ENCODE data around the gene RAD50. TPM values are rescaled to one million over a fixed set of nuclear protein-coding genes. Genes with fewer than 3 reads are reported as not detected.
A peak's percentile ranks its signal among the peaks of the same experiment; 100 is the strongest.

RAD50 gene
- total RNA-seq, 1 donor from 2014 or later = 55.8 TPM

DNA sequence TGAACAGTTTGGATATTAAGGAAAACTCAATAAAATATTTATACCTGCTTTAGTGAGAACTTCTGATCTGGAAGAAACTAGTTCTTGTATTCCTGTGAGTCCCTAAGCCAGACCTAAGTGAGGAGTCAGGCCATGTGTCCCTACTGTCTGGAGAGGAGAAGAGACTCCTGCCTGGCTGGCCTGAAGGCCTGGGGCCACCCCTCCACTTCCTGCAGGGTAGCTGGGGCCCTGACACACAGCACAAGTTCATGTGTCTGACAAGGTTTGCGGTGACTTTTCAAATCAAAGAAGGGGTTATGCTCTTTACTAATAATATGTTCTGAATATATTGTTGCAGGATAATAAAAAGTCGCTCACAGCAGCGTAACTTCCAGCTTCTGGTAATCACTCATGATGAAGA lies 85.1 kb downstream of the RAD50 start:
- Mint-ChIP-seq H3K4me1 (ENCODE audit: low read depth) (peaks cover 70% of the 10 kb centered on the region), H3K27ac (peak overlapping the region; percentile 82), H3K36me3 (ENCODE audit: low read depth) (peaks cover 90% of the 10 kb centered on the region), H3K27me3 (ENCODE audit: low read depth) (no peaks in the 10 kb centered on the region), H3K4me3 (ENCODE audit: low read depth) (no peak overlapping the region), H3K9me3 (peaks cover 4% of the 10 kb centered on the region)
- intact Hi-C loops (cut with micrococcal nuclease) = loop anchor here (1.0 kb wide), 4 partner anchors 16 to 46 kb away; partner anchors contain the start of gene IL13
- no peak for DNase-seq (ENCODE audit: low spot score)

DNA sequence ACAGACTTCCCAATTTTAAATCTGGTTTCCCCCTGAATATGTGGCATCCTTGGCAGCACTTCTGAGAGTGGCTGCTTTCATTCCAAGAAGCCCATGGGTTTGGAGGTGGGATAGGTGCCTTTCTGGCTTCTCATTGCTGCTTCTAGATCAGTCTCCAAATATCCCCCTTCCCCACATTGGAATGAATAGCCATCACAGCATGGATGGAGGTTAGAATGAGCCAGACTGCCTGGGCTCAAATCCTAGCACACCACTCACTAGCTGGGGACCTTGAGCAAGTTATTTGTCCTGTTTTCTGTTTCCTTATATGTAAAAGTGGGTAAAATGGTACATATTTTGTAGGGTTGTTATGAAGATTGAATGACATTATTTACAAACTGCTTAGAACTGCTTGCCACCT lies 87.4 kb downstream of the RAD50 start:
- no peaks in the 10 kb centered on the region for H3K27me3 Mint-ChIP-seq (ENCODE audit: low read depth)
- H3K4me1 Mint-ChIP-seq (ENCODE audit: low read depth) = peaks cover 56% of the 10 kb centered on the region
- H3K9me3 Mint-ChIP-seq = peaks cover 19% of the 10 kb centered on the region
- H3K27ac Mint-ChIP-seq = no peak overlapping the region
- no peak for DNase-seq (ENCODE audit: low spot score)
- no peak overlapping the region for H3K4me3 Mint-ChIP-seq (ENCODE audit: low read depth)
- peaks cover 86% of the 10 kb centered on the region for H3K36me3 Mint-ChIP-seq (ENCODE audit: low read depth)
- intact Hi-C loops (cut with micrococcal nuclease) = no loop called here

DNA sequence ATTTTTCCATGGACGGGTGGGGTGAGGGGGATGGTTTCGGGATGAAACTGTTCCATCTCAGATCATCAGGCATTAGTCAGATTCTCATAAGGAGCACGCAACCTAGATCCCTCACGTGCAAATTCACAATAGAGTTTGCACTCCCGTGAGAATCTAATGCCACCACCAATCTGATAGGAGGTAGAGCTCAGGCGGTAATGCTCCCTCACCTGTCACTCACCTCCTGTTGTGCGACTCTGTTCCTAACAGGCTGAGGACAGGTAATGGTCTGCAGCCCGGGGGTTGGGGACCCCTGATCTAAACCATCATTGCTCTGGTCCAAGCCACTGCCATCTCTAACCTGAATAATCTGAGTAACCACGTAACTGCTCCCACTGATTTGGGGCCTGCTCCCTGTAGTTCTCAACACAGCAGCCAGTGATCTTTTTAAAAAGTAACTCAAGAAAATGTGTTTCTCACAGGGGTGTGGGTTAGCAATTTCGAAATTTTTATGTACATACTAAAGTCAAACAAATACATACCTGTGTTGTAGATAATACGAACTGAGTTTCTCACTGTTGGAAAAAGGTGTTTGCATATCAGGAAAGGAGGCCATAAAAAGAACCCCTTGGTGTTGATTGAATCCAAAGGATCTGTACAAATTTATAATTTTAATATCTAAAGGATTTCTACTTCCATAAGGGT lies 89.9 kb downstream of the RAD50 start:
- H3K4me1 Mint-ChIP-seq (ENCODE audit: low read depth) = peaks cover 35% of the 10 kb centered on the region
- H3K36me3 Mint-ChIP-seq (ENCODE audit: low read depth) = peaks cover 63% of the 10 kb centered on the region
- intact Hi-C loops (cut with micrococcal nuclease) = no loop called here
- no peak overlapping the region for H3K4me3 Mint-ChIP-seq (ENCODE audit: low read depth)
- H3K27ac Mint-ChIP-seq = no peak overlapping the region
- H3K27me3 Mint-ChIP-seq (ENCODE audit: low read depth) = no peaks in the 10 kb centered on the region
- peaks cover 28% of the 10 kb centered on the region for H3K9me3 Mint-ChIP-seq
- no peak for DNase-seq (ENCODE audit: low spot score)

DNA sequence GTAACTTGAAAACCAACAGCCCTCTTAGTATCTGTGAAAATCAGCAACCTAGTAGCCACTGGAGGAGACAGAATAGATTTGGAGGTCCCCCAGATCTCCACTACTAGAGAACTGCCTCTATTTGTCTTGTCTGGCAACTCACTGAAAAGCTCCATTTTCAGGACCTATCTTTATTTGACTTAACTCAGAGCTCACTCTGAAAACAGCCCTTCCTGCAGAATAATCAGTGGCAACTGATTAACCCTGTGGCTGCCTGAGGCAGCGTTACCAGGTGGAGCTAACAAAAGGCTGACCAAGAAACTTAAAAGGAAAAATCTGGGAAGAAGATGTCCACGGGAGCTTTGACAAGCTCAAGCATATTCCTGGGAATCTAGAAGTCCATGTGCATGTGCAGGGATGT lies 90.7 kb downstream of the RAD50 start:
- Mint-ChIP-seq H3K27me3 (ENCODE audit: low read depth) (peaks cover 4% of the 10 kb centered on the region), H3K4me1 (ENCODE audit: low read depth) (peaks cover 32% of the 10 kb centered on the region), H3K36me3 (ENCODE audit: low read depth) (peaks cover 59% of the 10 kb centered on the region), H3K9me3 (peaks cover 28% of the 10 kb centered on the region), H3K27ac (no peak overlapping the region), H3K4me3 (ENCODE audit: low read depth) (no peak overlapping the region)
- no peak for DNase-seq (ENCODE audit: low spot score)
- intact Hi-C loops (cut with micrococcal nuclease) = no loop called here

DNA sequence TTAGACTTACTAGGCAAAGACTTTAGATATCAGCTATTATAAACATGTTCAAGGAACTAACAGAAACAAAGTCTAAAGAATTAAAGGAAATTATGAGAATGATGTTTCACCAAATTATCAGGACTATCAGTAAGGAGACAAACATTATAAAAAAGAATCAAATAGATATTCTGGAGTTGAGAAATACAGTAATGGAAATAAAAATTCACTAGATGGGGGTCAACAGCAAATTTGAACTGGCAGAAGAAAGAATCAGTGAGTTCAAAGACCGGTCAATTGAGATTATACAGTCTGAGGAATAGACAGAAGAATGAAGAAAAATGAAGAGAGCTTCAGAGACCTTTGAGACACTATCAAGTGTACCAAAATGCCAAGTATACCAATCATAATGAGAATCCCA lies 91.6 kb downstream of the RAD50 start:
- H3K36me3 Mint-ChIP-seq (ENCODE audit: low read depth) = peaks cover 51% of the 10 kb centered on the region
- H3K4me3 Mint-ChIP-seq (ENCODE audit: low read depth) = no peak overlapping the region
- peaks cover 23% of the 10 kb centered on the region for H3K4me1 Mint-ChIP-seq (ENCODE audit: low read depth)
- H3K9me3 Mint-ChIP-seq = peaks cover 28% of the 10 kb centered on the region
- no peak overlapping the region for H3K27ac Mint-ChIP-seq
- no peak for DNase-seq (ENCODE audit: low spot score)
- H3K27me3 Mint-ChIP-seq (ENCODE audit: low read depth) = peaks cover 4% of the 10 kb centered on the region
- intact Hi-C loops (cut with micrococcal nuclease) = no loop called here

DNA sequence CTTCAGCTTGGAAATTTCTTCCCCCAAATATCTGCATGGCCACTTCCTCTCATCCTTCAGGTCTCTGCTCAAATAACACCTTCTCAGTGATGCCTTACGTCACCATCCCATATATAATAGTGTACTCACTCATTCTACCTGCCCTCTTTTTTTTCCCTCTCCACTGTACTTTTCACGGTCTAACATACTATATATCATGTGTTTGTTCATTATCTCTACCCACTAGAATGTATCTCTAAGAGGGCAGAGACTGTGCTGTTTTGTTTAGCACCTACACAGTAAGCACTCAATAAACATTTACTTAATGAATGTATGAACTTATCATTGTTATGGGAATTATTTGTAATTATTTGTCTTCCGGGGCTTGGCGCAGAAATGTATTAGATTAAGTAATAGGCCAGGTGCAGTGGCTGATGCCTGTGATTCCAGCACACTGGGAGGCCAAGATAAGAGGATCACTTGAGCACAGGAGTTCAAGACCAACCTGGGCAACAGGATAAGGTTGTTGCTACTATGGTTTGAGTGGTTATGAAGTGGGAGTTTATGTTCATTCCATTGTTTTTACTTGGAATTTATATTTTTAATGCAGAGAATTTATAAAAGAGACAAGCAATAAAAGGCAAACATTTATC lies 95.2 kb downstream of the RAD50 start:
- peaks cover 26% of the 10 kb centered on the region for H3K4me1 Mint-ChIP-seq (ENCODE audit: low read depth)
- no peak for DNase-seq (ENCODE audit: low spot score)
- H3K9me3 Mint-ChIP-seq = peaks cover 24% of the 10 kb centered on the region
- intact Hi-C loops (cut with micrococcal nuclease) = no loop called here
- H3K36me3 Mint-ChIP-seq (ENCODE audit: low read depth) = peaks cover 22% of the 10 kb centered on the region
- H3K27me3 Mint-ChIP-seq (ENCODE audit: low read depth) = peaks cover 12% of the 10 kb centered on the region
- H3K4me3 Mint-ChIP-seq (ENCODE audit: low read depth) = no peak overlapping the region
- no peak overlapping the region for H3K27ac Mint-ChIP-seq

DNA sequence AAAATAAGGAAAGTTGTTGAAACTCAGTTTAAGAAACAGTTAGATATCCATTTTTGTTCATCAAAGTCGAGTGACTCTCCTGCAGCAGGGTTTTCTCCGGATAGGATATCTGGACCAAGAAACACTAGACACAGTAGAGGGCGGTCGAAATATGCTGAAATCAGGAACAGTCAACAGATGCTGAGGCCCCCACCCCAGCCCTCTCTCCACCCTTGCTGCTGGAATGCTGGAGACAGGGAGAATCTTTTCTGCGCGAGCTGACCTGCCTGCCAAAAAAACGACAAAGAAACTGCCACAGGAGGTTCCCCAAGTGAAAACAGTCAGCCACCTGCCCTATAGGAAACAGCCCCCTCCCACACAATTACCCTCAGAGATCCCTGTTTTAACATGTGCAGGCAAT lies 96.9 kb downstream of the RAD50 start:
- no peak for DNase-seq (ENCODE audit: low spot score)
- Mint-ChIP-seq H3K27me3 (ENCODE audit: low read depth) (peaks cover 12% of the 10 kb centered on the region), H3K9me3 (peaks cover 10% of the 10 kb centered on the region), H3K27ac (no peak overlapping the region), H3K4me3 (ENCODE audit: low read depth) (no peak overlapping the region), H3K4me1 (ENCODE audit: low read depth) (peaks cover 39% of the 10 kb centered on the region), H3K36me3 (ENCODE audit: low read depth) (peaks cover 13% of the 10 kb centered on the region)
- intact Hi-C loops (cut with micrococcal nuclease) = no loop called here

DNA sequence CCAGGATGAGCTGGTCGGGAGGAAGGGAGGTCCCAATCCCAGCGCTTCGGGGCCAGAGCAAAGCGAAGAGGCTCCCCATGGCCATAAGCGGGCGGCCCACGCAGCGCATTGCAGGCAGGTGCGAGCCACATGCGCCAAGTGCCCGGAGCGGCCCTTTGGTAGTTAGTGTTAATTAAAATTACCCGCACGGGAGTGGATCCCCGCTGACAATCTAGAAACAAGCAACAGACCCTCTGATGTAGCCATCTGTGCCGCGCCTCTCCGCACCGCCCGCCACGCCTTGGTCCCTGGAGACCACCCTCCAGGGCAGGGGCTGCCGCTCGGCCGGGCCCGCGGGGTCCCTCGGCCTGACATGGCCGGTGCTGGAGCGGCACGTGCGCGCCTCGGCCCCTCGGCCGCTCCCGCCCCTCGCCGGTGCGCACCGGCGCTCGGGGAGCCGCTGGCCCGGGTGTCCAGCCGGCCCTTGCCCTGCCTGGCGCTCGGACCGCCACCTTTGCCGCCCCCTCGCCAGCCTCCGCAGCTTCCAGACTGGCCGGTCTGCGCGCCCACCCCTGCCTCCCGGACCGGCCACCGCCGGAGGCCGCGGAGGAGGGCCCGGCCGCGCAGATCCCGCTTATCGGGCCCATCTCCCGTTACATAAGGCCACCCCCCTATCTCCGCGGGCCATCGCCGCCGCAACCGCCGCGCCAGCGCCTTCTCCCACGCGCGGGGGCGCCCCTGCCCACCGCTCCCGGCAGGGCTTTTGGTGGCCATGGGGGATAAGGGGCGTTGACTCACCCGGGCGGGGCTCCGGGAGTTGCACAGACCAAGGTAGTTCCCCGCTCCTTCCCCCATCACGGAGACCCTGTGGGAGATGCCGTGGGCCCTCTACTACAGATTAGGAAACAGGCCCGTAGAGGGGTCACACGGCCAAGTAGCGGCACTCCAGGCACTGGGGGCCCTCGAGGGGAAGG lies 99.3 kb downstream of the RAD50 start:
- Mint-ChIP-seq H3K36me3 (ENCODE audit: low read depth) (peaks cover 30% of the 10 kb centered on the region), H3K4me1 (ENCODE audit: low read depth) (peaks cover 52% of the 10 kb centered on the region), H3K27me3 (ENCODE audit: low read depth) (peaks cover 12% of the 10 kb centered on the region), H3K4me3 (ENCODE audit: low read depth) (peak overlapping the region; percentile 67), H3K27ac (peak overlapping the region; percentile 65), H3K9me3 (no peaks in the 10 kb centered on the region)
- no peak for DNase-seq (ENCODE audit: low spot score)
- intact Hi-C loops (cut with micrococcal nuclease) = loop anchor here (5.0 kb wide), 1 partner anchor 99 kb away; the partner anchor contains the start of gene RAD50

DNA sequence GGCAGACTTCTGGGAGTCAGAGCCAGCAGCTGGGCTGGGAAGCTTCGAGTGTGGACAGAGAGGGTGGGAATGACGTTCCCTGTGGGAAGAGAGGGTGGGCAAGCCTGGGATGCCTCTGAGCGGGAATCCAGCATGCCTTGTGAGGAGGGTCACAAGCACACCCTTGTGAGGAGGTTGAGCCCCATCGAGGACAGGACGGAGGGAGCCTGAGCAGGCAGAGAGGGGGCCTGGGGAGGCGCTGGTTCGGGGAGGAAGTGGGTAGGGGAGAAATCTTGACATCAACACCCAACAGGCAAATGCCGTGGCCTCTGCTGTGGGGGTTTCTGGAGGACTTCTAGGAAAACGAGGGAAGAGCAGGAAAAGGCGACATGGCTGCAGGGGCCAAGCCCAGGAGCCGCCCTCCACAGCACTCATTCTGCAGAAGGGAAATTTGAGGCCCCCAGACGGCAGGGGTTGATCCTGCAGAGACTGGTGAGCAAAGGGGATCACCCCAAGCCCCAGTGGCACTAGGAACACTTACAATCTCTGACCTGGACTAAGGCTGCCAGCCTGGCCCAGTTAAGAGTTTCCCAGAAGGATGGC lies 100.1 kb downstream of the RAD50 start:
- H3K27ac Mint-ChIP-seq = peak overlapping the region; percentile 65
- H3K4me3 Mint-ChIP-seq (ENCODE audit: low read depth) = peak overlapping the region; percentile 67
- intact Hi-C loops (cut with micrococcal nuclease) = loop anchor here (5.0 kb wide), 1 partner anchor 100 kb away; the partner anchor contains the start of gene RAD50
- peaks cover 11% of the 10 kb centered on the region for H3K27me3 Mint-ChIP-seq (ENCODE audit: low read depth)
- no peak for DNase-seq (ENCODE audit: low spot score)
- H3K4me1 Mint-ChIP-seq (ENCODE audit: low read depth) = peaks cover 58% of the 10 kb centered on the region
- H3K36me3 Mint-ChIP-seq (ENCODE audit: low read depth) = peaks cover 30% of the 10 kb centered on the region
- H3K9me3 Mint-ChIP-seq = no peaks in the 10 kb centered on the region

DNA sequence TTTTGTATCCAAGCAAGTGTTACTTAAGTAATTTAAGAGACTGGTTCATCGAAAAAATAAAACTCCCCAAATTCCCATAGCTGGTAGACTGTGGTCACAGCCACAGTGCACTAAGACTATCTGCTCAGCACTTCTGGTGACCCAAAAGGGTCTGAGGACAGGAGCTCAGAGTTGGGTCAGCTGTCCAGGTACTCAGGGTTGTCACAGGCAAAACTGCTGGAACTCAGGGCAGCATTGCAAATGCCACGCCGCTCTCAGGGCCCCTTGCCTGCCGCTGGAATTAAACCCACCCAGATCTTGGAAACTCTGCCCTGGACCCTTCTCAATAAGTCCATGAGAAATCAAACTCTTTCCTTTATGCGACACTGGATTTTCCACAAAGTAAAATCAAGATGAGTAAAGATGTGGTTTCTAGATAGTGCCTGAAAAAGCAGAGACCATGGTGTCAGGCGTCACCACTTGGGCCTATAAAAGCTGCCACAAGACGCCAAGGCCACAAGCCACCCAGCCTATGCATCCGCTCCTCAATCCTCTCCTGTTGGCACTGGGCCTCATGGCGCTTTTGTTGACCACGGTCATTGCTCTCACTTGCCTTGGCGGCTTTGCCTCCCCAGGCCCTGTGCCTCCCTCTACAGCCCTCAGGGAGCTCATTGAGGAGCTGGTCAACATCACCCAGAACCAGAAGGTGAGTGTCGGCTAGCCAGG lies 101.1 kb downstream of the RAD50 start, which contains the start of gene IL13:
Gene IL13, plus strand, starts transcription at position 498 of the 705 bp plus-strand sequence. Its CDS starts 14 bp downstream, at position 512.
- intact Hi-C loops (cut with micrococcal nuclease) = loop anchor here (1.0 to 5.0 kb wide), 5 partner anchors 17 to 101 kb away; partner anchors contain the start of genes KIF3A and RAD50
- no peak for DNase-seq (ENCODE audit: low spot score)
- Mint-ChIP-seq H3K9me3 (no peaks in the 10 kb centered on the region), H3K4me1 (ENCODE audit: low read depth) (peaks cover 62% of the 10 kb centered on the region), H3K27me3 (ENCODE audit: low read depth) (peaks cover 8% of the 10 kb centered on the region), H3K36me3 (ENCODE audit: low read depth) (peaks cover 27% of the 10 kb centered on the region), H3K4me3 (ENCODE audit: low read depth) (peak within 1 kb of the TSS; percentile 75), H3K27ac (peak within 1 kb of the TSS; percentile 65)

DNA sequence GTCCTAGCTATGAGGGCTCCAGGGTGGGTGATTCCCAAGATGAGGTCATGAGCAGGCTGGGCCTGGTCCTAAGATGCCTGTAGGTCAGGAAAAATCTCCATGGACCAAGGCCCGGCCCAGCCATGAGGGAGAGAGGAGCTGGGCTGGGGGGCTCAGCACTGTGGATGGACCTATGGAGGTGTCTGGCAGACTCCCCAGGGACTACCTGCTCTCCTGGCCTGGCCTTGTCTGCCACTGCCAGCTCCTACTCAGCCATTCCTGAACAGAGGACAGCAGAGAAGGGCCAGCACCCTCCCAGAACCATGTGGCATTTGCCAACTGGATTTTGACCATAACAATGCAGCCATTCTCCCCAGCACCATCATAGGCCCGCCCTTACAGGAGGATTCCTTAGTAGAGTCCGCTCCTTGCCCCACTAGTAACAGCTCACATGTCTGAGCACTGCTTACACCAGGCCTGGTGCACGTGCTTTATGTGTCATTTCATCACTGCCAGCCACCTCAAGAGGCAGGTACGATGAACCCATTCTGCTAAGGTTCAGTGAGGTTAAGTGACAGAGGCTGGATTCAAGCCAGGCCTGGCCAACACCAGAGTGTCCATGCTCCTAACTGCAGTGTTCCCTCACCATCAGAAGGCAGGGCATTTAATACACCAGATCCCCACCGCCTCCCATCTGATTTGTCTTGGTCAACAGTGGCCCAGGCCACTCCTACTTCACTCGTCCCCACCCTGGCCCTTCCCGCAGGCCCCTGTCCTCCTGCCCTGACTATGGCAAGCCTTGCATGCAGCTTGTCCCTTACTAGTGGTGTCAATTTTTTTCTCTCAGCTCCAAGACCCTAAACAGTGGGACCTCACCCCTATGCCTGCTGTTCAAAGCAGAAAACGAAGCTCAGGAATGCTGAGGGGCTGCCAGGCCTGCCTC lies 101.9 kb downstream of the RAD50 start:
- peak overlapping the region; percentile 65 for H3K27ac Mint-ChIP-seq
- peaks cover 70% of the 10 kb centered on the region for H3K4me1 Mint-ChIP-seq (ENCODE audit: low read depth)
- peak overlapping the region; percentile 75 for H3K4me3 Mint-ChIP-seq (ENCODE audit: low read depth)
- peaks cover 27% of the 10 kb centered on the region for H3K36me3 Mint-ChIP-seq (ENCODE audit: low read depth)
- DNase-seq (ENCODE audit: low spot score) = no peak
- intact Hi-C loops (cut with micrococcal nuclease) = loop anchor here (1.0 to 5.0 kb wide), 5 partner anchors 16 to 101 kb away; partner anchors contain the start of genes KIF3A and RAD50
- peaks cover 8% of the 10 kb centered on the region for H3K27me3 Mint-ChIP-seq (ENCODE audit: low read depth)
- no peaks in the 10 kb centered on the region for H3K9me3 Mint-ChIP-seq

Data from activated T-helper 2 cell treated with anti-CD3 and anti-CD28 coated beads, Interferon-gamma antibody, Interleukin-2, Interleukin-4, amounts not matched to agents 10 μg/mL and 5 μg/mL and 100 μg/mL, durations not matched to agents 14 hours and 24 hours and 36 hours (primary cell).